NCI-H1694 (cell line): ENCODE results near the gene GCGR.

Experiments used
- DNase-seq: peaks from one replicate; lab custom pipeline; 2025; lab: John Stamatoyannopoulos, UW

GCGR gene

GRCh38 chr17:81846743-81847689, 43.1 kb downstream of the GCGR start:
- no peak for DNase-seq

- DNase-seq, result no peak
Measured at GRCh38 chr17:81849457-81849856, 45.5 kb downstream of the GCGR start.

GRCh38 chr17:81851423-81851822, 47.5 kb downstream of the GCGR start:
- DNase-seq, result no peak

- DNase-seq, result no peak
Measured at GRCh38 chr17:81852237-81852636, 48.3 kb downstream of the GCGR start.

GRCh38 chr17:81854974-81855774, 51.2 kb downstream of the GCGR start:
- DNase-seq, result no peak

- no peak for DNase-seq
Measured at GRCh38 chr17:81858170-81858966, 54.4 kb downstream of the GCGR start.

GRCh38 chr17:81858967-81859905, 55.3 kb downstream of the GCGR start:
- DNase-seq, result no peak

- no peak for DNase-seq
Measured at GRCh38 chr17:81859906-81860755, 56.2 kb downstream of the GCGR start, which contains the start of gene P4HB. Gene P4HB (minus strand): TSS chr17:81860535. CDS start chr17:81860471, 64 bp downstream.

GRCh38 chr17:81860756-81861568, 57.0 kb downstream of the GCGR start:
- DNase-seq, result peak; percentile 100

- DNase-seq, result no peak
Measured at GRCh38 chr17:81863123-81863675, 59.2 kb downstream of the GCGR start.
